Measurements from ENCODE around the gene KREMEN2. TPM values are rescaled to one million over a fixed set of nuclear protein-coding genes. Genes with fewer than 3 reads are reported as not detected.
"Not testable (repeated sequence)": the region's sequence is repeated elsewhere in the genome, so short reads cannot be mapped to it uniquely, and the experiment has no call there.

KREMEN2 gene
- total RNA-seq, 4 donors from 2014 or later = not detected

DNA sequence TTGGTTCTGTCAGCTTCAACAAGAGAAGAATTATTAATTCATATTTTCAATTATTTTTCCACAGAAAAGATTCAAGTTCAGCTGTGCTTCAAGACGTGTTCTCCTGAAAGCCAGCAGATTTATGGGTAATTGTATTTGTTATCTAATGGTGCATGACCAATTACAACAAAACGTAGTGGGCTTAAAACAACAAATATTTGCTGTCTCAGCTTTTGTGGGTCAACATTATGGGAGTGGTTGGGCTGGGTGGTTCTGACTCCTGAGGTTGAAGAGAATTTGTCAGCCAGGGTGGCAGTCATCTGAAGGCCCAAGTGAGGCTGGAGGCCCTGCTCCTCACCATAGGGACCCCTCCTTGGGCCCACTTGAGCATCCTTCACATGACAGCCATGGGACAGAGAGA is 24.1 kb upstream of the KREMEN2 start:
- WGBS, 2 donors (ENCODE audit: low coverage in 1 of 2) = 80 to 86% methylated on average over 2 of the region's 2 CpGs
- ATAC-seq = no peak
- TF ChIP-seq, protein P1, sequence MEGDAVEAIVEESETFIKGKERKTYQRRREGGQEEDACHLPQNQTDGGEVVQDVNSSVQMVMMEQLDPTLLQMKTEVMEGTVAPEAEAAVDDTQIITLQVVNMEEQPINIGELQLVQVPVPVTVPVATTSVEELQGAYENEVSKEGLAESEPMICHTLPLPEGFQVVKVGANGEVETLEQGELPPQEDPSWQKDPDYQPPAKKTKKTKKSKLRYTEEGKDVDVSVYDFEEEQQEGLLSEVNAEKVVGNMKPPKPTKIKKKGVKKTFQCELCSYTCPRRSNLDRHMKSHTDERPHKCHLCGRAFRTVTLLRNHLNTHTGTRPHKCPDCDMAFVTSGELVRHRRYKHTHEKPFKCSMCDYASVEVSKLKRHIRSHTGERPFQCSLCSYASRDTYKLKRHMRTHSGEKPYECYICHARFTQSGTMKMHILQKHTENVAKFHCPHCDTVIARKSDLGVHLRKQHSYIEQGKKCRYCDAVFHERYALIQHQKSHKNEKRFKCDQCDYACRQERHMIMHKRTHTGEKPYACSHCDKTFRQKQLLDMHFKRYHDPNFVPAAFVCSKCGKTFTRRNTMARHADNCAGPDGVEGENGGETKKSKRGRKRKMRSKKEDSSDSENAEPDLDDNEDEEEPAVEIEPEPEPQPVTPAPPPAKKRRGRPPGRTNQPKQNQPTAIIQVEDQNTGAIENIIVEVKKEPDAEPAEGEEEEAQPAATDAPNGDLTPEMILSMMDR (IDR thresholded peaks at IDR 0.05) = no peak
- TF ChIP-seq EP300 (IDR thresholded peaks at IDR 0.05) (no peak), POLR2A (IDR thresholded peaks at IDR 0.05) (no peak), POLR2AphosphoS5 (IDR thresholded peaks at IDR 0.05) (no peak)
- Histone ChIP-seq H3K36me3 (peaks cover 0 to 98% of the 10 kb centered on the region in 2 donors), H3K4me3 (no peak overlapping the region), H3K27me3 (no peaks in the 10 kb centered on the region), H3K4me1 (no peaks in the 10 kb centered on the region), H3K27ac (no peak overlapping the region), H3K9me3 (no peaks in the 10 kb centered on the region)

DNA sequence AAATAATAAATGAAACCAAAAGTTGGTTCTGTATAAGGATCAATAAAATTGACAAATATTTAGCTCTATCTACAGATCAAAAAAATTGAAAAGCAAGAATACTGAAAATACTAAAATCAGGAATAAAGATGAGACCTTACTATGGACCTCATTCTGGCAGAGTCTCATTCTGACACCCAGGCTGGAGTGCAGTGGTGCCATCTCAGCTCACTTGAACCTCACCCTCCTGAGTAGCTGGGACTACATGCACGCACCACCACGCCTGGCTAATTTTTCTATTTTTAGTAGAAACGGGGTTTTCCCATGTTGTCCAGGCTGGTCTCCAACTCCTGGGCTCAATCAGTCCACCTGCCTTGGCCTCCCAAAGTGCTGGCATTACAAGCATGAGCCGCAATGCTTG is 22.0 kb upstream of the KREMEN2 start:
- WGBS, 2 donors (ENCODE audit: low coverage in 1 of 2) = 63 to 80% methylated on average over 1 to 4 of the region's 4 CpGs
- peaks cover 0 to 80% of the 10 kb centered on the region in 2 donors for H3K36me3 ChIP-seq
- no peaks in the 10 kb centered on the region for H3K9me3 ChIP-seq
- no peaks in the 10 kb centered on the region for H3K27me3 ChIP-seq
- no peak overlapping the region for H3K4me3 ChIP-seq
- ATAC-seq = no peak
- TF ChIP-seq POLR2AphosphoS5 (IDR thresholded peaks at IDR 0.05) = no peak
- TF ChIP-seq, protein P1 (IDR thresholded peaks at IDR 0.05) = no peak
- TF ChIP-seq POLR2A (IDR thresholded peaks at IDR 0.05) = no peak
- no peak for TF ChIP-seq EP300 (IDR thresholded peaks at IDR 0.05)
- no peak overlapping the region for H3K27ac ChIP-seq
- no peaks in the 10 kb centered on the region for H3K4me1 ChIP-seq

DNA sequence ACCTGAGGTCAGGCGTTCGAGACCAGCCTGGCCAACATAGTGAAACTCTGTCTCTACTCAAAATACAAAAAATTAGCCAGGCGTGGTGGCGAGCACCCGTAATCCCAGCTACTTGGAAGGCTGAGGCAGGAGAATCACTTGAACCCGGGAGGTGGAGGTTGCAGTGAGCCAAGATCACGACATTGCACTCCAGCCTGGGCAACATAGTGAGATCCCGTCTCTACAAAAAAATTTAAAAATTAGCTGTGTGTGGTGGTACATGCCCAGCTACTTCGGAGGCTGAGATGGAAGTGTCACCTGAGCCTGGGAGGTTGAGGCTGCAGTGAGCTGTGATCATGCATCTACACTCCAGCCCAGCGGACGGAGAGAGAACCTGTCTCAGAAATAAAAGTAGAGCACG is 20.4 kb upstream of the KREMEN2 start:
- WGBS, 2 donors (ENCODE audit: low coverage in 1 of 2) = 80 to 86% methylated on average over 10 of the region's 12 CpGs

DNA sequence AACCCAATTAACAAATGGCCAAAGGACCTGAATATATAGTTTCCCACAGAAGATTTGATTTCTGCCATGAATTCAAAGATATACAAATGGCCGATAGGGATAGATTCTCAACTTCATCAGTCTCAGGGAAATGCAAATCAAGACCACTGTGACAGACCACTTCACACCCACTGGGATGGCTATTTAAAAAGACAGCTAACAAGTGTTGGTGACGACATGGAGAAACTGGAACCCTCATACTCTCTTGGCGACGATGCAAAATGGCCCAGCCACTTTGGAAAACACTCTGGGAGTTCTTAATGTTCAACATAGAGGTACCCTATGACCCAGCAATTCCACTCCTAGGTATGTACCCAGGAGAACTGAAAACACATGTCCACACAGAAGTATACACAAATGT is 17.4 kb upstream of the KREMEN2 start:
- TF ChIP-seq POLR2AphosphoS5 (IDR thresholded peaks at IDR 0.05) (no peak), EP300 (IDR thresholded peaks at IDR 0.05) (no peak), POLR2A (IDR thresholded peaks at IDR 0.05) (no peak)
- TF ChIP-seq, protein P1 (IDR thresholded peaks at IDR 0.05) = no peak
- no peaks in the 10 kb centered on the region for H3K27me3 ChIP-seq
- H3K4me3 ChIP-seq = no peak overlapping the region
- H3K9me3 ChIP-seq = no peaks in the 10 kb centered on the region
- 96 to 100% methylated on average over 1 to 4 of the region's 4 CpGs for WGBS, 2 donors (ENCODE audit: low coverage in 1 of 2)
- H3K27ac ChIP-seq = no peak overlapping the region
- no peak for ATAC-seq
- H3K36me3 ChIP-seq = peaks cover 0 to 58% of the 10 kb centered on the region in 2 donors
- H3K4me1 ChIP-seq = no peaks in the 10 kb centered on the region

More for the DNA sequence above, 20.4 kb upstream of the KREMEN2 start:
- not testable (repeated sequence) for H3K4me1 ChIP-seq, H3K4me3 ChIP-seq, H3K27me3 ChIP-seq, H3K27ac ChIP-seq, H3K9me3 ChIP-seq, ATAC-seq
- peaks cover 0 to 69% of the 10 kb centered on the region in 2 donors for H3K36me3 ChIP-seq

DNA sequence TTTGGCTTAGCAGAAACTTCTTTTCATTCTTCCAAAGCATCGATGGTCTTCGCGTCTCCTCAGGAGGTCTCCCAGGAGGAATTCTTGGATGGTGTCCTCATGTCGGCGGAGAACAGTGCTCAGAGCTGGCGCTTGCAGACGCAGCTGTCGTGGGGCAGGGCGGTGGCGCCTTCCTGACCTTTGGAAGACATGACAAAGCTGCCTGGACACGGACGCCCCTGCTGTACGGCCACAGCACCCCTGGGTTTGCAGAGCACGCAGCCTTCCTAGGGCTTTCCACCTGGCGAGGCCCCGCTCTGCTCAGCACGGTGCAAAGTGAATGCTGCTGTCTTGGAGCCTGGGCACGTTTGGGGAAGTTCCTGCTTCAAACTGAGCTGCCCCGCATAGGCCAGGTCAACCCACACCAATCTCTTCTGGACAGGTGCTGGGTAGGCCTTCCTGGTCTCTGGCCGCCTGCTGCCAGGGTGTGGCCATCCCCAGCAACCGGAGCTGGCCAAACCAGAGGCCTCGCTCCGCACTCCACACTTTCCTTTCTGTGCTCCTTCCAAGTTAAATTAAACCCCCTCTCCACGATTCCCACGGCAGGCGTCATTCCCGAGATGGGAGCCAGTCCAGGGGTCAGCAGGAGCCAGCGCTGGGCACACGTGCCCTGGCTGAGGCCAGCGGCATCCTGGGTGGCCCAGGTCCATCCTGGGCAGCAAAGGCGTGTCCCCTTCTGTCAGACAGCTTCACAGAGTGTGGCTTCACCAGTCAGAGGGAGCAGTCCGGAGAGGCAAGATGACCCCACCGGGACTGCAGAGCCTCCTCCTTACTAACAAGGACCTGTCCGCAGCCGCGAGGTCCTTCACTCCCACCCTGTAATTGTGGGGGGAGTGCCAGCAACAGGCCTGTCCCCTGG is 15.0 kb upstream of the KREMEN2 start:
- WGBS, 2 donors (ENCODE audit: low coverage in 1 of 2) = 74 to 81% methylated on average over 5 to 6 of the region's 36 CpGs
- TF ChIP-seq POLR2AphosphoS5 (IDR thresholded peaks at IDR 0.05) (no peak), POLR2A (IDR thresholded peaks at IDR 0.05) (no peak), EP300 (IDR thresholded peaks at IDR 0.05) (no peak)
- TF ChIP-seq, protein P1 (IDR thresholded peaks at IDR 0.05) = no peak
- no peak for ATAC-seq

More for the DNA sequence above, 15.0 kb upstream of the KREMEN2 start:
- no peak overlapping the region for H3K4me3 ChIP-seq
- no peaks in the 10 kb centered on the region for H3K4me1 ChIP-seq
- H3K9me3 ChIP-seq = no peaks in the 10 kb centered on the region
- no peak overlapping the region for H3K27ac ChIP-seq
- peaks cover under 1% of the 10 kb centered on the region for H3K27me3 ChIP-seq
- H3K36me3 ChIP-seq = peaks cover 0 to 36% of the 10 kb centered on the region in 2 donors
